ENCODE measurements around the gene TRAK1.
A peak's percentile ranks its signal among the peaks of the same experiment; 100 is the strongest.

The TRAK1 gene

GRCh38 chr3:42151596-42152168 is 60.5 kb downstream of the TRAK1 start:
- DNase-seq: no peak
- Mint-ChIP-seq H3K4me1 (peaks cover 25% of the 10 kb centered on the region), H3K36me3 (ENCODE audit: low read depth) (no peaks in the 10 kb centered on the region), H3K27me3 (ENCODE audit: low read depth, poor library complexity) (peaks cover 3% of the 10 kb centered on the region), H3K4me3 (no peak overlapping the region), H3K9me3 (no peaks in the 10 kb centered on the region), H3K27ac (no peak overlapping the region)
- no peak for TF ChIP-seq CTCF (IDR thresholded peaks at IDR 0.05)

GRCh38 chr3:42152193-42152592 is 61.0 kb downstream of the TRAK1 start:
- Mint-ChIP-seq H3K4me3 (no peak overlapping the region), H3K9me3 (no peaks in the 10 kb centered on the region), H3K27ac (no peak overlapping the region), H3K27me3 (ENCODE audit: low read depth, poor library complexity) (peaks cover 3% of the 10 kb centered on the region), H3K36me3 (ENCODE audit: low read depth) (no peaks in the 10 kb centered on the region), H3K4me1 (peaks cover 25% of the 10 kb centered on the region)
- no peak for DNase-seq
- TF ChIP-seq CTCF (IDR thresholded peaks at IDR 0.05): no peak

- no peaks in the 10 kb centered on the region for H3K9me3 Mint-ChIP-seq
- H3K27me3 Mint-ChIP-seq (ENCODE audit: low read depth, poor library complexity): peaks cover 3% of the 10 kb centered on the region
- peaks cover 25% of the 10 kb centered on the region for H3K4me1 Mint-ChIP-seq
- no peaks in the 10 kb centered on the region for H3K36me3 Mint-ChIP-seq (ENCODE audit: low read depth)
- no peak for TF ChIP-seq CTCF (IDR thresholded peaks at IDR 0.05)
- no peak overlapping the region for H3K27ac Mint-ChIP-seq
- no peak overlapping the region for H3K4me3 Mint-ChIP-seq
- DNase-seq: no peak
These were observed 61.9 kb downstream of the TRAK1 start for GRCh38 chr3:42153039-42153438.

- TF ChIP-seq CTCF (IDR thresholded peaks at IDR 0.05): no peak
- H3K27me3 Mint-ChIP-seq (ENCODE audit: low read depth, poor library complexity): no peaks in the 10 kb centered on the region
- no peak overlapping the region for H3K27ac Mint-ChIP-seq
- peaks cover 46% of the 10 kb centered on the region for H3K4me1 Mint-ChIP-seq
- H3K36me3 Mint-ChIP-seq (ENCODE audit: low read depth): no peaks in the 10 kb centered on the region
- H3K9me3 Mint-ChIP-seq: no peaks in the 10 kb centered on the region
- no peak overlapping the region for H3K4me3 Mint-ChIP-seq
- no peak for DNase-seq
These were observed 66.7 kb downstream of the TRAK1 start for GRCh38 chr3:42157540-42158538.

GRCh38 chr3:42159147-42159546 is 68.0 kb downstream of the TRAK1 start:
- TF ChIP-seq CTCF (IDR thresholded peaks at IDR 0.05): no peak
- Mint-ChIP-seq H3K36me3 (ENCODE audit: low read depth) (no peaks in the 10 kb centered on the region), H3K9me3 (no peaks in the 10 kb centered on the region), H3K4me3 (peak overlapping the region; percentile 84), H3K4me1 (peaks cover 41% of the 10 kb centered on the region), H3K27ac (no peak overlapping the region), H3K27me3 (ENCODE audit: low read depth, poor library complexity) (no peaks in the 10 kb centered on the region)
- DNase-seq: no peak
